Stimulated activated naive B cell treated with anti-CD40 and anti-IgM and Interleukin-4, amounts not matched to agents 10 μg/mL and 1 μg/mL and 100 μg/mL, for 72 hours (primary cell): ENCODE measurements around the gene DOCK9.
A peak's percentile ranks its signal among the peaks of the same experiment; 100 is the strongest.

Source experiments
- ATAC-seq, 2 donors: fragments of 150-1000 bp; cut with Tn5 transposase; replicated peaks; 2 replicates each; pipeline ENCODE4 v1.10.0; 2021; ENCODE audit warnings: moderate library complexity in 1 of 2
- DNase-seq: peaks from one replicate; pipeline ENCODE4 v3.0.0; 2021
- H3K27ac Mint-ChIP-seq: one replicate; pipeline ENCODE4 v1.8.0; 2022; ENCODE audit warnings: mild to moderate bottlenecking, mixed read lengths
- H3K27me3 Mint-ChIP-seq, 2 donors: one replicate each; pipeline ENCODE4 v1.8.0; 2022; ENCODE audit warnings: mixed read lengths in 2 of 2
- H3K36me3 Mint-ChIP-seq, 2 donors: one replicate each; pipeline ENCODE4 v1.8.0; 2022; ENCODE audit warnings: mixed read lengths in 2 of 2, mild to moderate bottlenecking in 1 of 2
- H3K4me1 Mint-ChIP-seq, 2 donors: one replicate each; pipeline ENCODE4 v1.8.0; 2022; ENCODE audit warnings: mixed read lengths in 2 of 2, mild to moderate bottlenecking in 1 of 2
- H3K4me3 Mint-ChIP-seq, 2 donors: one replicate each; pipeline ENCODE4 v1.8.0; 2022; ENCODE audit warnings: mild to moderate bottlenecking in 2 of 2, mixed read lengths in 2 of 2, moderate library complexity in 1 of 2
- H3K9me3 Mint-ChIP-seq, 2 donors: one replicate each; pipeline ENCODE4 v1.8.0; 2022; ENCODE audit warnings: mixed read lengths in 2 of 2, mild to moderate bottlenecking in 1 of 2

The DOCK9 gene

DNA sequence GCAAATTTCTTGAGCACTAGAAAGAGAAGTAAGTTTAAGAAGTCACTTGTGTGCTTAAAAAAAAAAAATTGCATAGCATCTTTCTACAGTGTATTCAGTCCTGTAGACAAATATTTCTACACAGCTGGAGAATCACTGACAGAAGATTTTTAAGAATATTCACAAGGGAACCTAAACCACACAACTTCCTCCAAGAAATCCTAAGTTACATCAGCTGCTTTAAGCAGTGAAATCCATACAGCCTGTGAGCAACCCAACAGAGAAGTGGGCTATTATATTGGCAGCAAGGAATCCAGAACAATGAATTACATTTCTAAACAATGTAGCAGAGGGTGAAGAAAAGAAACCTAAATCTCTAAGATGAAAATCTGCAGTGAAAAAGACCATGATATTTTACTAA is 1.5 kb downstream of the DOCK9 start:
- ATAC-seq (no peak), DNase-seq (no peak)
- H3K27ac Mint-ChIP-seq = no peak overlapping the region
- H3K27me3 Mint-ChIP-seq = no peaks in the 10 kb centered on the region
- no peak overlapping the region for H3K4me3 Mint-ChIP-seq
- no peaks in the 10 kb centered on the region for H3K36me3 Mint-ChIP-seq
- no peaks in the 10 kb centered on the region for H3K9me3 Mint-ChIP-seq
- peaks cover 12 to 33% of the 10 kb centered on the region in 2 donors for H3K4me1 Mint-ChIP-seq

DNA sequence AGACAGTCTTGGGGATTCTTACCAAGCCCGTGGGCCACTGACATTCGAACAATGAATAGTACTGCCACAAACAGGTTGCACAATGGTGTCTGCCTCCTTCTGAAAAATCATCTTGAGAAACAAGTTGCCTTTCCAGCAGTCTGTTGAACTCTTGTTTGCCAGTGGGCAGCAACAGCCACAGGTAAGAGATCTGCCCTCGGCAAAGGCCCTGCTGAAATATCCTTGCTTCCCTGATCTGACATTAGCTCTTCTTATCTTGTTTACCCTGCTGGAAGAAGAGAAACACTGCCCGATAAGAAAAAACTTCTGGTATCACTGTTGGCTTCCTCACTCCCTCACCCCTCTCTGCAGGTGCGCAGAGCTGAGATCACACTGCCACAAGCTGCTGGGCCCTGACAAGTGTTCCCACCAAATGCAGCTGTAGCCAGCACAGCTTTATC is 2.0 kb downstream of the DOCK9 start:
- Mint-ChIP-seq H3K4me1 (peaks cover 12 to 33% of the 10 kb centered on the region in 2 donors), H3K36me3 (no peaks in the 10 kb centered on the region), H3K4me3 (no peak overlapping the region), H3K27me3 (no peaks in the 10 kb centered on the region), H3K9me3 (no peaks in the 10 kb centered on the region), H3K27ac (peak overlapping the region; percentile 1)
- ATAC-seq (no peak), DNase-seq (no peak)

DNA sequence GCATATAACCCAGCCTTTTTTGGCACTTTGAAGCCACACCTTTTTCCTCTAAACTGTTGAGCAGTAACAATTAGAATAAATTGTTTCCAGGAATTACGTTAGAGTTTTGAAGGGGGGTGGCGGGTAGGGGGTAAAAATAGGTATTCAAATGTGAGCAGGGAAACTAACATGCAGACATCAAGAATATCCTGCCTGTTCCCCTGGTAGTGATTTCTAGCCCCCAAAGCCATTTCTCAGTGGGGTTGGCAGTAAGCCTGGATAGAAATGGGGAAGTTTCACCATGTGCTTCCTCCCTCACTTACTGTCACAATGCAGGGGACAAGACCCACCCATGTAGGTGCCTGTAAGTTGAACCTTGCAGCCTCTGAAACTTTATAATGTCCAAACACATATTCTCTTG is 3.8 kb downstream of the DOCK9 start:
- Mint-ChIP-seq H3K27ac (peak overlapping the region; percentile 4), H3K27me3 (no peaks in the 10 kb centered on the region), H3K36me3 (peaks cover 0 to 2% of the 10 kb centered on the region in 2 donors), H3K4me3 (no peak overlapping the region), H3K4me1 (peaks cover 12 to 33% of the 10 kb centered on the region in 2 donors), H3K9me3 (no peaks in the 10 kb centered on the region)
- DNase-seq (peak; percentile 28), ATAC-seq (peak; percentile 76 to 88)

DNA sequence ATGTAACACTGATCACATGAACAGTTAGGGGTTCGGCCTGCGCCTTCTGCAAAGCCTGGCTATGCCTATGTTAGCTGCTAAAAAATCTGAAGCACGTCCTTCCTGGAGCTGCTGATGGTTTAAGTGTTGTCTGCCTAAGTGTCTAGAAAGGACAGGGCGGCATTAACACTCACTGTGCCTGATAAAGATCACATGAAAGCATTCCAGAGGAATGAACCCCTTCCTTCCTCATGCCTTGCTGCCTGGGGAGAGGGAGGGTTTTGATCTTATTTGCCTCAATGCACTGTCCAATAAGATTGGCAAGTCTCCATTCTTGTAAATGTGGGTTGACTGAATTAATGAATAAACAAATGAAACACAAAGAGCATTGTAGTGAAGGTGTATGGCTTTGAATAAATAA is 5.2 kb downstream of the DOCK9 start:
- peaks cover 0 to 2% of the 10 kb centered on the region in 2 donors for H3K36me3 Mint-ChIP-seq
- no peak overlapping the region for H3K4me3 Mint-ChIP-seq
- H3K4me1 Mint-ChIP-seq = peaks cover 8 to 27% of the 10 kb centered on the region in 2 donors
- H3K27ac Mint-ChIP-seq = no peak overlapping the region
- ATAC-seq (no peak), DNase-seq (no peak)
- H3K27me3 Mint-ChIP-seq = no peaks in the 10 kb centered on the region
- H3K9me3 Mint-ChIP-seq = no peaks in the 10 kb centered on the region

DNA sequence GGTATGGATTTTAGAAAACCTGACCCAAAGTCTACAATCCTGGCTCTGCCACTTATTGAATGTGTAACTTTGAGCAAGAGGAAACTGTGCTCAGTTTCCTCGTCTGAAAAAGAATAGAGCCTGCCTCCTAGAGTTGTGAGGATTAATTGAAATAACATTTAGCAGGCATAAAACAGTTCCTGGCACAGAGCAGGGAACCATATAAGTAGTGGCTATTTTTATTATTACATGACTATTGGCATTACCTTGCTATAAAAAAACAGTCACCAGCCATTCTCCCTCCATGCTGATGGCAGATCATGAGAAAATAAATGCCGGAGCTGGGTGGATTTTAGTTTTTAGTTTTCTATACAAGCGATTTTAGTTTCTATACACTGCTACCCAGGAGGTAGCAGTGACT is 5.8 kb downstream of the DOCK9 start:
- Mint-ChIP-seq H3K4me1 (peaks cover 8 to 27% of the 10 kb centered on the region in 2 donors), H3K27ac (no peak overlapping the region), H3K4me3 (no peak overlapping the region), H3K27me3 (no peaks in the 10 kb centered on the region), H3K36me3 (peaks cover 0 to 2% of the 10 kb centered on the region in 2 donors), H3K9me3 (no peaks in the 10 kb centered on the region)
- no peak for DNase-seq
- no peak for ATAC-seq

DNA sequence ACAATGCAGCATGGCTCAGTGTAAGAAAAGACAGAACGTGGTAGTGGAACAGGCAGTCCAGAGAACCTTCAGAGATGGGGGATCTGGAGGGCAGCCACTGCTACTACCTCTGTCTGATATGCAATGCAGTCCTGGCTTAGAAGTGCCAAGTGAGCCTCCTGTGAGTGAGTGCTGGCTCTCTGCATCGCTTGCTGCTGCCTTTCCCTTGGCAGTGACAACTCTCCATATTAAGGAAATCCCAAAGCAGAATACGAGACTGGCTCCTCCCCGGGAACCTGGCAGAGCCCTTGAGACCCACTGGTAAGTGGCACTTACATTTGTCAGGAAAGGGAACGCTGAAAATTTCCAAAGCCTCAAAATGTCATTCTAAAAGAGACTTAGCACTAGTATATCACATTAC is 7.5 kb downstream of the DOCK9 start:
- DNase-seq (no peak), ATAC-seq (no peak)
- Mint-ChIP-seq H3K27me3 (no peaks in the 10 kb centered on the region), H3K4me3 (no peak overlapping the region), H3K9me3 (no peaks in the 10 kb centered on the region), H3K4me1 (peaks cover 3 to 15% of the 10 kb centered on the region in 2 donors), H3K27ac (no peak overlapping the region), H3K36me3 (peaks cover 0 to 2% of the 10 kb centered on the region in 2 donors)

DNA sequence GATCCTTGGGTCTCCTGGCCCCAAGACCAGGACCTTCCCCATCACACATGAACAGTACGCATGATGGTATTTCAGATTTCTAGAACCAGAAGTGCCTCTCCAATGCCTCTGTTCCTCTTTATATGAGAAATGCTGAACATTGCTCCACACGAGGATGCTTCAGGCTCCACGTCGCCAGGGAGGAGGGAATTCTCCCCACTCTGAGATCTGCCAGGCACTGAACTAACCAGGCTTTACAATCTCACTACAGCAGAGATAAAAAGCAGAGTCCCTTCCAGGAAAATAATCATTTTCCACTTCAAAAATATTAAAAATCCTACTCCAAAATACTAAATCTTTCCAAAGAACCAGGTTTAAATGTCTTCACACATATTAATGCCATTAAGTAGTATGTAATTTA is 10.4 kb downstream of the DOCK9 start:
- Mint-ChIP-seq H3K4me1 (peaks cover 2 to 3% of the 10 kb centered on the region in 2 donors), H3K4me3 (no peak overlapping the region), H3K27ac (no peak overlapping the region), H3K9me3 (peaks cover 0 to 2% of the 10 kb centered on the region in 2 donors), H3K27me3 (no peaks in the 10 kb centered on the region), H3K36me3 (peaks cover 0 to 8% of the 10 kb centered on the region in 2 donors)
- ATAC-seq (no peak), DNase-seq (no peak)

DNA sequence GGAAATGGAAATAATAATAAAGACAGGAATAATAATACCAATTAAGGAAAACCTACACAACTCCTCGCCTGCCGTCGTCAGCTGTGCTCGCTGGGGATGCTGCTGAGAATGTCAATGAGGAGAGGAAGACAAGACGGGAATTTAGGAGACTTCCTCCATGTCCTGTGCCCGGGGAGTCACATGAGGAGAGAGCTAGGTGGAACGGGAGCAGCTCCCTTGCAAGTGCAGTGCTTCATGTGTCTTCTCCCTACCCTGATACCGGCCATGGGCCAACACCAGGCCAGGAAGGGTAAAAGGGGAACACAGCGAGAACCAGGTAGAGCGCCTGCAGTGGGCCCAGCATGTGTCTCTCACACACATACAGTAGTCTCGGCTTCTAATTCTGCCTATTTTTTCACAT is 11.8 kb downstream of the DOCK9 start:
- peaks cover 2 to 5% of the 10 kb centered on the region in 2 donors for H3K4me1 Mint-ChIP-seq
- H3K27me3 Mint-ChIP-seq = no peaks in the 10 kb centered on the region
- peaks cover 0 to 2% of the 10 kb centered on the region in 2 donors for H3K9me3 Mint-ChIP-seq
- no peak overlapping the region for H3K27ac Mint-ChIP-seq
- ATAC-seq = no peak
- H3K36me3 Mint-ChIP-seq = peaks cover 0 to 8% of the 10 kb centered on the region in 2 donors
- no peak overlapping the region for H3K4me3 Mint-ChIP-seq
- DNase-seq = no peak

DNA sequence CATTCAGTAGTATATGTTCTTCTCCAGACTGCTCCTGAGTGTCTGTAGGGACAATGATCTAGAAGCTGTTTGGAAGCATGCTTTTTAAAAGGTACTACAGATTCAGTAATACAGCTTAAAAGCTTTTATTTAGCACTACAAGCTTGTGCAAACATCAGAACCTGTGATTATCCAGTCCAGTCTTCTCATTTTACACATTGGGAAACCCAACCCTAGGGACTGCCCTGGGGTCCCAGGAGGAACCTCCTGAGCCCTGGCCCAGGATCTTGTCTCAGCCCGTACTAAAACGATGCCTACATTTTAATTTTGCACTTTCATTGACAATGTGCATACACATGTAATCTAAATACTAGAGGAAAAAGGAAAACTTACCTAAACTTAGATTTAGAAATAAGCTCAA is 12.5 kb downstream of the DOCK9 start:
- Mint-ChIP-seq H3K9me3 (peaks cover 0 to 2% of the 10 kb centered on the region in 2 donors), H3K4me1 (peaks cover 5 to 12% of the 10 kb centered on the region in 2 donors), H3K36me3 (peaks cover 0 to 8% of the 10 kb centered on the region in 2 donors), H3K27ac (no peak overlapping the region), H3K4me3 (no peak overlapping the region), H3K27me3 (no peaks in the 10 kb centered on the region)
- ATAC-seq = no peak
- no peak for DNase-seq

DNA sequence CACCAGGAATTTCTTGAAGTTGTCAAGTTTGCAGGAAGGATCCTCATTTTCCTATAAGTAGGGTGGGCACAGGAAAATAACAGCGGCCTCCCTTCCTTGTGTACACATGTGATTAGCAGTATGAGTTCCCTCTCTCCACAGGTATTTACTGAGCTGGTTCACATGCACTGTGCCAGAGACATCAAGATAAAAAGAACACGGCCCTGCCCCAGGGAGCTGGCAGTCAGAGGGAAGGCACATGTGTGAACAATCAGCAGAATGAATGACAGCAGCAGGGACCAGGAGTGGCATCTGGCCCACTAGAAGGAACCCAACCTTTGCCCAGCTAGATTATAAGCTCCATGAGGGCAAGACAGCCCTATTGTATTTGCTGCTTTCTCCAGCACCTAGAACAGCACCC is 13.9 kb downstream of the DOCK9 start:
- Mint-ChIP-seq H3K9me3 (peaks cover 0 to 2% of the 10 kb centered on the region in 2 donors), H3K36me3 (peaks cover 0 to 5% of the 10 kb centered on the region in 2 donors), H3K27me3 (no peaks in the 10 kb centered on the region), H3K4me3 (no peak overlapping the region), H3K27ac (no peak overlapping the region), H3K4me1 (peaks cover 5 to 12% of the 10 kb centered on the region in 2 donors)
- DNase-seq = no peak
- ATAC-seq = no peak

DNA sequence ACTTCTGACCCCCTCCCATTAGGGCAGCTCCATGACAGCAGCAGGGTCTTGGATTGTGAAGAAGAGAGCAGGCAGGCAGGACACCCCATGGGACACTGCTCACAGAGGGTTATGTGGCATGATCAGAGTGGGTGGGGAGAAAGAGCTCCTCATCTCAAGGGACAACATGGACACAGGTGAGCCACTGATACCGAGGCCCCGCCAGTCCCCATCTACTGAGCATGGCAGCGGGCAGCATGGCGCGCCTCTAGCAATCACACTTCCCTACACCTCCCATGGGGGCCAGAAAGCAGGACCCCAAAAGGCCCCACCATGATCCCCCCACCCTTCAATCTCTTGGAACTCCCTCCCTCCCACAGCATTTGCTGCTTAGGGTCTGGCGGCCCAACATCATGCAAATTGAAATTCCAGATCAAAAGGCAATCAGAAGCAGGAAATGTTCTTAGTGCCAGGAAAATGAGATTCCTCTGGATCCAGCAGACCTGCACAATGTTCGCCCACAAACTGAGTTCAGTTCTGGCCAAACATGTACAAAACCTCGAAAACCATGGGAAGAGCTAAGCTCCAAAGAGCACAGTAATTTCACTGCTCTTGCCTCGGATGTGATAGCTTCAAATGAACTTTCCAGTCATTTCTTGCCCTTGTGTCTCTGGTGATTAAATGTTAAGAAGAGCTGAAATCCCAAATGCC is 14.8 kb downstream of the DOCK9 start:
- Mint-ChIP-seq H3K27ac (no peak overlapping the region), H3K4me1 (peaks cover 5 to 12% of the 10 kb centered on the region in 2 donors), H3K27me3 (no peaks in the 10 kb centered on the region), H3K36me3 (peaks cover 0 to 5% of the 10 kb centered on the region in 2 donors), H3K9me3 (peaks cover 0 to 2% of the 10 kb centered on the region in 2 donors), H3K4me3 (no peak overlapping the region)
- DNase-seq (no peak), ATAC-seq (no peak)

DNA sequence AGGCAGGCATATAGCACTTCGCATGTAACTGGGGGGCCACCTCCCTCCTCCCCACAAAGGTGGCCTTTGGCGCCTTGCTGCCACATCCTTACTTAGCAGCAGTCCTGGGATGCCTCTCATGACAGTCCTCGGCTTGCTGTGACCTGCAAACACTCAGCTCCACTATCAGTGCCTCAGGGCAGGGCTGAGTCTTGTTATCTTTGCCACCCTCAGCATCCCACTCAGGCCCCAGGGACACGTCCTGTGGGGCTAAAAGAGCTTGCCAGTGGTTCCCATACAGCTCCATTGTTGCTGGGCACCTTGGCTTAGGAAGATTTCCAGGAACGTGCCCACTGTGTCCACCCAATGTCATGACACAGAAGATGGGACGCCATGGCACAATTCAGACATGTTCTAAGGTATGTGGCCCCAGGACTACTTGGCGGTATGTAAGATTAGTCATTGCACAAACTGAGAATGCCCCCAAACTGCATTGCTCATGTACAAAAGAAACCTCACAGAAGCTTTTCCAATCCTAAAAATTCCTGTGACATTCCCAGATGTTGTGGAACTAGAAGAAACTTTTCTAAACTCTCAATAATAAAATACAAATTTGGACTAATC is 16.3 kb downstream of the DOCK9 start:
- DNase-seq (no peak), ATAC-seq (no peak)
- peaks cover 0 to 5% of the 10 kb centered on the region in 2 donors for H3K36me3 Mint-ChIP-seq
- H3K4me1 Mint-ChIP-seq = peaks cover 5 to 12% of the 10 kb centered on the region in 2 donors
- H3K27me3 Mint-ChIP-seq = no peaks in the 10 kb centered on the region
- no peak overlapping the region for H3K4me3 Mint-ChIP-seq
- H3K9me3 Mint-ChIP-seq = peaks cover 0 to 2% of the 10 kb centered on the region in 2 donors
- peak overlapping the region; percentile 42 for H3K27ac Mint-ChIP-seq

DNA sequence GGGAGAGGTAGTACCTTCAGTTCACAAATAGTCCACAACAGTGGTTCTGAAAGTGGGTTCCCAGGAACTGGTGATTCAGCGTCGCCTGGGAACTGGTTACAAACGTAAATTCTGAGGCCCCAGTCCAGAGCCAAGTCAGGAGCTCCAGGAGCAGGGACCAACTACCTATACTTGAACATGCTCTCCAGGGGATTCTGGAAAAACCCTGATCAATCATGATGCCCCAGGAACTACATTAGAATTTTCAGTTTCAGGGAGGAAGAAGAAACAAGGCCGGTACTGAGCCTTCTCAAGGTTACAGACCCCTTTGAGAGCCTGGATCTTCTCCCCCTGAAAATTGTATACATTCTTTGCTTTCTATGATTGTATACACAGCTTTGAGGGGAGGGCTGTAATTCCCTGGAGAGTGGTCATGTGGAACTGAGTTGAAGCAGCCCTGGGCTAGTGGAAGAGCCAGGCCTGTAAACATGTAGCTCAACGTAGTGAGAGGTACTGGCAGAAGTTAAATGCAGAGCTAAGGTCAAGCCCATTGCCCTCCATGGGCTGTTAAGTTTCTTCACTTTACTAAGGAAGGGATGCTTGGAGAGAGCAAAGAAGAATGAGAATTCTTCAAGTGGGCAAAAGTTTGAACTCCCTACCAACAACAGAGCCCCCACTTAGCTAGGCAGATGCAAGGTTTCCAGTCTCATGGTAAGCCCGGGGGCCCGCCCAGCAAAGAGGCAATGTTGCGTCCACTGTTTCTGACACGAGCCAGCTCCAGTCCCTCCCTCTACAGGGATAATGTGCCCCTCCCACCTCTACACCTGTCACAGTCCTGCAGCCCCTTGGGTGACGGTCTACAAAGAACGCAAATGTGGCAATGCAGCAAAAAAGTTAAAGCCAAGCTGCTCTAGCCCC is 17.0 kb downstream of the DOCK9 start:
- Mint-ChIP-seq H3K4me1 (peaks cover 5 to 12% of the 10 kb centered on the region in 2 donors), H3K27me3 (no peaks in the 10 kb centered on the region), H3K9me3 (peaks cover 0 to 2% of the 10 kb centered on the region in 2 donors), H3K4me3 (no peak overlapping the region), H3K36me3 (peaks cover 0 to 5% of the 10 kb centered on the region in 2 donors), H3K27ac (peak overlapping the region; percentile 76)
- DNase-seq (no peak), ATAC-seq (peak; percentile 25 to 57)
